Thymus (tissue), 11 donors: ENCODE measurements around the gene MYCN. TPM values are rescaled to one million over a fixed set of nuclear protein-coding genes. Genes with fewer than 3 reads are reported as not detected.
"Not testable (repeated sequence)": the region's sequence is repeated elsewhere in the genome, so short reads cannot be mapped to it uniquely, and the experiment has no call there.

ENCODE experiments used
- DNase-seq, 9 donors: peaks; one replicate each; pipeline ENCODE4 v3.0.0-alpha.2; 2013; ENCODE audit warnings: low spot score in 9 of 9, low read depth in 6 of 9, missing footprints in 1 of 9
- H3K27ac ChIP-seq, 2 donors: one replicate each; pipeline ENCODE4 v1.5.1; 2013; ENCODE audit warnings: control low read depth in 1 of 2, low read depth in 1 of 2, low read length in 1 of 2, mild to moderate bottlenecking in 1 of 2, moderate library complexity in 1 of 2
- H3K27me3 ChIP-seq, 2 donors: one replicate each; pipeline ENCODE4 v1.5.1; 2013; ENCODE audit warnings: low read length in 1 of 2; ENCODE audit not compliant: control insufficient read depth in 2 of 2, insufficient read depth in 1 of 2
- H3K36me3 ChIP-seq, 2 donors: one replicate each; pipeline ENCODE4 v1.5.1; 2013; ENCODE audit warnings: low read length in 1 of 2, mild to moderate bottlenecking in 1 of 2, moderate library complexity in 1 of 2; ENCODE audit not compliant: control insufficient read depth in 2 of 2, insufficient read depth in 2 of 2
- H3K4me1 ChIP-seq, 2 donors: one replicate each; pipeline ENCODE4 v1.5.1; 2013; ENCODE audit warnings: low read length in 2 of 2; ENCODE audit not compliant: control insufficient read depth in 2 of 2, insufficient read depth in 2 of 2
- H3K4me3 ChIP-seq, 2 donors: one replicate each; pipeline ENCODE4 v1.5.1; 2013; ENCODE audit warnings: low read length in 2 of 2, control low read depth in 1 of 2, mild to moderate bottlenecking in 1 of 2
- H3K9me3 ChIP-seq, 2 donors: one replicate each; pipeline ENCODE4 v1.5.1; 2013; ENCODE audit warnings: low read length in 1 of 2, mild to moderate bottlenecking in 1 of 2; ENCODE audit not compliant: control insufficient read depth in 2 of 2, insufficient read depth in 1 of 2
- WGBS: extraction: QIAGEN DNeasy Blood & Tissue Kit; methylation state at CpG from one replicate; pipeline ENCODE4 v1.1.7; 2013; 5-methylcytosine and 5-hydroxymethylcytosine counted together
- polyA plus RNA-seq: library from polyadenylated mRNA; stranded (reverse); fragments of 200-250 nt; gene quantifications from one replicate; pipeline ENCODE4 v1.2.3, GENCODE V29; 2013
- total RNA-seq: library from RNA; stranded (reverse); fragments of 120-200 nt; gene quantifications from one replicate; pipeline ENCODE4 v1.2.4, GENCODE V29; 2013
- donor health status: healthy.

The MYCN gene
- total and polyA plus RNA-seq, 2 donors = 1.8 to 5.8 TPM

- Histone ChIP-seq H3K27me3 (no peaks in the 10 kb centered on the region), H3K27ac (no peak overlapping the region), H3K4me1 (no peaks in the 10 kb centered on the region), H3K36me3 (no peaks in the 10 kb centered on the region), H3K9me3 (no peaks in the 10 kb centered on the region), H3K4me3 (no peak overlapping the region)
- no peak for DNase-seq
- WGBS = 91% methylated on average over 9 of the region's 9 CpGs
Observed at GRCh38 chr2:15913146-15913545, 27.2 kb upstream of the MYCN start.

GRCh38 chr2:15914596-15915385 lies 25.6 kb upstream of the MYCN start:
- 81% methylated on average over 10 of the region's 10 CpGs for WGBS
- no peaks in the 10 kb centered on the region for H3K4me1 ChIP-seq

GRCh38 chr2:15915546-15915945 lies 24.8 kb upstream of the MYCN start:
- not testable (repeated sequence) for H3K4me3 ChIP-seq, H3K36me3 ChIP-seq, DNase-seq, H3K4me1 ChIP-seq, H3K27ac ChIP-seq, H3K27me3 ChIP-seq, H3K9me3 ChIP-seq
- WGBS = 93% methylated on average over 4 of the region's 4 CpGs

More at GRCh38 chr2:15914596-15915385, 25.6 kb upstream of the MYCN start:
- Histone ChIP-seq H3K27me3 (no peaks in the 10 kb centered on the region), H3K9me3 (no peaks in the 10 kb centered on the region), H3K4me3 (no peak overlapping the region), H3K27ac (peak overlapping the region; percentile 50 to 52), H3K36me3 (no peaks in the 10 kb centered on the region)
- no peak for DNase-seq

- WGBS = 97% methylated on average over 4 of the region's 4 CpGs
- H3K27ac ChIP-seq = no peak overlapping the region
- no peaks in the 10 kb centered on the region for H3K27me3 ChIP-seq
- H3K36me3 ChIP-seq = no peaks in the 10 kb centered on the region
- no peaks in the 10 kb centered on the region for H3K4me1 ChIP-seq
- H3K4me3 ChIP-seq = no peak overlapping the region
- H3K9me3 ChIP-seq = no peaks in the 10 kb centered on the region
- DNase-seq = no peak
Observed at GRCh38 chr2:15916336-15916735, 24.0 kb upstream of the MYCN start.

- no peak for DNase-seq
- no peaks in the 10 kb centered on the region for H3K27me3 ChIP-seq
- H3K9me3 ChIP-seq = no peaks in the 10 kb centered on the region
- H3K36me3 ChIP-seq = no peaks in the 10 kb centered on the region
- no peak overlapping the region for H3K4me3 ChIP-seq
- no peak overlapping the region for H3K27ac ChIP-seq
- H3K4me1 ChIP-seq = no peaks in the 10 kb centered on the region
- 80% methylated on average over 9 of the region's 9 CpGs for WGBS
Observed at GRCh38 chr2:15918761-15919356, 21.5 kb upstream of the MYCN start.

GRCh38 chr2:15919716-15920434 lies 20.5 kb upstream of the MYCN start:
- Histone ChIP-seq H3K4me3 (no peak overlapping the region), H3K27me3 (no peaks in the 10 kb centered on the region), H3K4me1 (no peaks in the 10 kb centered on the region), H3K36me3 (no peaks in the 10 kb centered on the region), H3K27ac (no peak overlapping the region), H3K9me3 (no peaks in the 10 kb centered on the region)
- DNase-seq = no peak
- 82% methylated on average over 7 of the region's 7 CpGs for WGBS

GRCh38 chr2:15920696-15921095 lies 19.7 kb upstream of the MYCN start:
- no peaks in the 10 kb centered on the region for H3K27me3 ChIP-seq
- no peaks in the 10 kb centered on the region for H3K4me1 ChIP-seq
- no peak overlapping the region for H3K4me3 ChIP-seq
- no peaks in the 10 kb centered on the region for H3K36me3 ChIP-seq
- no peak for DNase-seq
- H3K27ac ChIP-seq = no peak overlapping the region
- 89% methylated on average over 10 of the region's 10 CpGs for WGBS
- no peaks in the 10 kb centered on the region for H3K9me3 ChIP-seq

- Histone ChIP-seq H3K36me3 (no peaks in the 10 kb centered on the region), H3K4me3 (no peak overlapping the region), H3K9me3 (no peaks in the 10 kb centered on the region), H3K27ac (no peak overlapping the region), H3K27me3 (no peaks in the 10 kb centered on the region), H3K4me1 (no peaks in the 10 kb centered on the region)
- no peak for DNase-seq
- WGBS = 96% methylated on average over 4 of the region's 4 CpGs
Observed at GRCh38 chr2:15923597-15923996, 16.8 kb upstream of the MYCN start.

GRCh38 chr2:15925819-15926218 lies 14.5 kb upstream of the MYCN start:
- no peak for DNase-seq
- Histone ChIP-seq H3K27ac (no peak overlapping the region), H3K27me3 (no peaks in the 10 kb centered on the region), H3K4me3 (no peak overlapping the region), H3K4me1 (no peaks in the 10 kb centered on the region), H3K9me3 (no peaks in the 10 kb centered on the region), H3K36me3 (no peaks in the 10 kb centered on the region)
- WGBS = 88% methylated on average over 3 of the region's 3 CpGs
